HEK293T (cell line): ENCODE measurements around the gene CAPRIN1.

ENCODE experiments used
- ARNT ChIP-seq: fragments of 450-650 bp; IDR thresholded peaks from 2 replicates; pipeline ENCODE4 v1.6.1; 2017; ENCODE audit warnings: mild to moderate bottlenecking
- BHLHE40 ChIP-seq: fragments of 450-650 bp; IDR thresholded peaks from 2 replicates; pipeline ENCODE4 v1.6.1; 2016; ENCODE audit warnings: mild to moderate bottlenecking, moderate library complexity, borderline replicate concordance
- CTBP1 ChIP-seq: fragments of 450-650 bp; IDR thresholded peaks from 2 replicates; pipeline ENCODE4 v1.6.1; 2016; ENCODE audit warnings: borderline replicate concordance
- FOXA1 ChIP-seq: fragments of 450-650 bp; IDR thresholded peaks from 2 replicates; pipeline ENCODE4 v1.6.1; 2016; ENCODE audit warnings: mild to moderate bottlenecking
- FOXM1 ChIP-seq: fragments of 450-650 bp; IDR thresholded peaks from 2 replicates; pipeline ENCODE4 v1.6.1; 2017; ENCODE audit warnings: mild to moderate bottlenecking, borderline replicate concordance
- NFRKB ChIP-seq: fragments of 450-650 bp; IDR thresholded peaks from 2 replicates; pipeline ENCODE4 v1.6.1; 2016; ENCODE audit warnings: mild to moderate bottlenecking, moderate library complexity
- SUZ12 ChIP-seq: fragments of 450-650 bp; IDR thresholded peaks from 2 replicates; pipeline ENCODE4 v1.6.1; 2016; ENCODE audit warnings: mild to moderate bottlenecking
- TARDBP ChIP-seq: fragments of 450-650 bp; IDR thresholded peaks from 2 replicates; pipeline ENCODE4 v1.6.1; 2016

DNA sequence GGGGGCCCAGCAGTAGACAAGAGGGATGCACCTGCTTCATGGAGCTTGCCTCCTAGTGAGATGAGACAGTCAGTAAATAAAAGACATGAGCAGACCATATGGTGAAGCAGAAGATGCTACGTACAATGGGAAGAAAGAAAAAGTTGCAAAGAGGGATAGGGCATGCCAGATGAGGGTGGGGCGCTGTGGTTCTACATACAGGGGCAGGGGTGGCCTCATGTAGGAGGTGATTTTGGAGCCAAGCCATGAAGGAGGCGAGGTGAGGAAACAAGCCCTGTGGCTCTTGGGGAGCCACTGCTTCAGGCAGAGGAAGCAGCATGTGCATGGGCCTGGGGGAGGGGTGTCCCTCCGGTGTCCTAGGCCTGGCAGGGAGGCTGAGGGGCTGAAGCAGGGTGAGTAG, 69.1 kb downstream of the CAPRIN1 start:
- TF ChIP-seq NFRKB (no peak), FOXM1 (no peak), ARNT (no peak), CTBP1 (no peak), TARDBP (no peak), SUZ12 (no peak), BHLHE40 (no peak), FOXA1 (no peak)
